CD4-positive, CD25-positive, alpha-beta regulatory T cell (primary cell): ENCODE results near the gene RANBP2. TPM values are rescaled to one million over a fixed set of nuclear protein-coding genes. Genes with fewer than 3 reads are reported as not detected.
A peak's percentile ranks its signal among the peaks of the same experiment; 100 is the strongest.

Experiments
- ATAC-seq, 2 donors: fragments of 150-1000 bp; cut with Tn5 transposase; one replicate each; pipeline ENCODE4 v1.10.0; 2021; ENCODE audit warnings: low read depth in 2 of 2, moderate number of reproducible peaks in 2 of 2, moderate library complexity in 1 of 2
- DNase-seq, 3 donors: peaks; one replicate each; pipeline versions ENCODE4 v3.0.0 to v3.0.0-alpha.2; 2012 to 2022; ENCODE audit warnings: mixed read lengths in 1 of 3
- H3K27ac ChIP-seq: one replicate; pipeline ENCODE4 v1.7.0; 2013; ENCODE audit warnings: mild to moderate bottlenecking, low read length; ENCODE audit not compliant: insufficient read depth, poor library complexity, severe bottlenecking
- H3K27me3 ChIP-seq: one replicate; pipeline ENCODE4 v1.7.0; 2013; ENCODE audit warnings: low read length; ENCODE audit not compliant: control insufficient read depth, insufficient read depth
- H3K36me3 ChIP-seq: one replicate; pipeline ENCODE4 v1.7.0; 2013; ENCODE audit warnings: mild to moderate bottlenecking, low read length, moderate library complexity; ENCODE audit not compliant: control insufficient read depth, insufficient read depth
- H3K4me1 ChIP-seq: 2 replicates; pipeline ENCODE4 v1.7.0; 2013; ENCODE audit warnings: mild to moderate bottlenecking, low read length; ENCODE audit not compliant: insufficient read depth, control insufficient read depth, poor library complexity, severe bottlenecking
- H3K4me3 ChIP-seq: one replicate; pipeline ENCODE4 v1.7.0; 2013; ENCODE audit warnings: low read depth, mild to moderate bottlenecking, low read length, moderate library complexity
- H3K9me3 ChIP-seq, 2 experiments: 1 replicate in 1 of 2; 2 replicates in 1 of 2; pipeline ENCODE4 v1.7.0; 2013; ENCODE audit warnings: low read length in 2 of 2, mild to moderate bottlenecking in 1 of 2, moderate library complexity in 1 of 2; ENCODE audit not compliant: control insufficient read depth in 2 of 2
- H3K27ac Mint-ChIP-seq, 3 donors: one replicate each; pipeline ENCODE4 v1.8.0; 2020 to 2022; ENCODE audit warnings: mild to moderate bottlenecking in 3 of 3, mixed read lengths in 3 of 3, moderate library complexity in 2 of 3
- H3K27me3 Mint-ChIP-seq: one replicate; pipeline ENCODE4 v1.8.0; 2022; ENCODE audit warnings: mild to moderate bottlenecking, mixed read lengths
- H3K36me3 Mint-ChIP-seq: one replicate; pipeline ENCODE4 v1.8.0; 2020; ENCODE audit warnings: mixed read lengths
- H3K4me1 Mint-ChIP-seq, 4 donors: one replicate each; pipeline ENCODE4 v1.8.0; 2020 to 2022; ENCODE audit warnings: mixed read lengths in 4 of 4, mild to moderate bottlenecking in 1 of 4
- H3K4me3 Mint-ChIP-seq, 4 donors: one replicate each; pipeline ENCODE4 v1.8.0; 2020 to 2022; ENCODE audit warnings: mild to moderate bottlenecking in 4 of 4, mixed read lengths in 4 of 4, moderate library complexity in 3 of 4
- H3K9me3 Mint-ChIP-seq, 7 donors: one replicate each; pipeline ENCODE4 v1.8.0; 2020 to 2022; ENCODE audit warnings: mixed read lengths in 7 of 7, mild to moderate bottlenecking in 3 of 7, moderate library complexity in 2 of 7
- polyA plus RNA-seq, 4 donors: library from polyadenylated mRNA; unstranded; fragments of 300-500 nt; fragmentation: Illumina TruSeq; gene quantifications; one replicate each; pipeline ENCODE4 v1.2.3, GENCODE V29; 2021
- total RNA-seq: library from RNA; stranded (reverse); gene quantifications from one replicate; pipeline ENCODE4 v1.2.3, GENCODE V29; 2022

Gene RANBP2
- total and polyA plus RNA-seq, 5 donors from 2014 or later: 10.8 to 155 (median 13.5) TPM

DNA sequence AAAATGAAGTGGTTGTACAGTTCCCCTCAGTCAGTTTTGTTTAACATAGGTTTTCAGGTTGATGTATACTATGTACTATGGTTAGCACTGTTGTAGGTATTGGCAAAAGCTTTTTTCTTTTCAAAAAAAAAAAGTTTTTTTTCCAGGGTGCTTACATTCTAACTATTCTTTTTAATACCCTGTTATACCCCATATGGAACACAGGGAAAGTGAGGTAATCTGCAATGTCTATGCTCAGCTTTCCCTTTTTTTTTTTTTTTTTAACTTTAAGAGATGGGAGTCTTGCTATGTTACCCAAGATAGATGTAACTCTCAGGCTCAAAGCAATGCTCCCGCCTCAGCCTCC lies 66.7 kb downstream of the RANBP2 start:
- Mint-ChIP-seq H3K27me3 (no peaks in the 10 kb centered on the region), H3K4me3 (peak overlapping the region; percentile 93 to 99 (median 97)), H3K4me1 (peaks cover 10 to 27% (median 15%) of the 10 kb centered on the region in 4 donors), H3K27ac (peak overlapping the region; percentile 88 to 99 (median 94)), H3K36me3 (peaks cover 23% of the 10 kb centered on the region), H3K9me3 (no peaks in the 10 kb centered on the region)
- ATAC-seq (no peak), DNase-seq (no peak)
- peaks cover 25% of the 10 kb centered on the region for H3K36me3 ChIP-seq
- H3K27ac ChIP-seq: peak overlapping the region; percentile 83
- H3K4me3 ChIP-seq: peak overlapping the region; percentile 68
- H3K27me3 ChIP-seq: no peaks in the 10 kb centered on the region
- H3K4me1 ChIP-seq: peaks cover 13% of the 10 kb centered on the region
- no peaks in the 10 kb centered on the region for H3K9me3 ChIP-seq

DNA sequence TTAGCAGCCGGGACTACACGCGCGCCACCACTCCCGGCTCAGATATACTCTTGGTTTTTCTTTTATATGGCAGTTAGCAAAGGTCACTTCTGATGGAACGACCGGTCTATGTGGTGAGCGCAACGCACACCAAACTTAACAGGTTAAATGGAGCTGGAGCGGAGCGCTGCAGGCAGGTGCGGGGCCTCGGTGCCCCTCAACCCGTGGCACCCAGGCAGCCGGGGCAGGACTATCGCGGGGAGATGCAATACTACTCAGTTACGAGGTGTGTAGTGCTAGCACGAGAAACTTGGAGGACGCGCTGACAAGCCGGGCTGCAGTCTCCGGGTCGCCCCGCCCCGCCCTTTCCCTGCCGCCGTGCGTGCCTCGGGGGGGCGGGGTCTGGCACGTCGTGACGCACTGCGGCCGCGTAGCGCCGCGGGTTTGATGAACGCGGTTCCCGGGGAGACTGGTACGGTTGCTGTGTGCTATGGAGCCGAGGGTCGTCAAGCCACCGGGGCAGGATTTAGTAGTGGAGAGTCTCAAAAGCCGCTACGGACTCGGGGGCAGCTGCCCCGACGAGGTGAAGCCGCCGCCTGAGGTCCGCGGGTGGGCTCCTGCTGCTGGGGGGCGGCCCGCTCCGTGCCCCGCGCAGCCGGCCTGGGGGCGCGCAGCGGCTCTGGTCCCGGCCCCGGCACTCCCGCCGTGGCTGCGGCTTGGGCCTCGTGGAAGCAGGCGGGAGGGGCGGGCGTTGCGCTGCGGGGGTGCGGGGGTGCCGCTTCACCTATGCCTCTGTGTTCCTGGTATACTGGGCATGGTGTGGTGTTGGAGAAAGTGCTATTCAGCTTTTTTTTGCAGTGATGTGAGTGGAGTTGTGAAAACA lies 67.3 kb downstream of the RANBP2 start, which contains the start of gene CCDC138:
TSS of gene CCDC138 (plus strand) at position 418 of the 862 bp plus-strand sequence. CDS start at position 470, 52 bp downstream.
- H3K4me1 Mint-ChIP-seq: peaks cover 10 to 27% (median 19%) of the 10 kb centered on the region in 4 donors
- Histone ChIP-seq H3K27me3 (no peaks in the 10 kb centered on the region), H3K27ac (peak within 1 kb of the TSS; percentile 83), H3K4me1 (peaks cover 13% of the 10 kb centered on the region), H3K9me3 (no peaks in the 10 kb centered on the region), H3K36me3 (peaks cover 19% of the 10 kb centered on the region), H3K4me3 (peak within 1 kb of the TSS; percentile 95)
- H3K4me3 Mint-ChIP-seq: peak within 1 kb of the TSS; percentile 93 to 99 (median 97)
- H3K27ac Mint-ChIP-seq: peak within 1 kb of the TSS; percentile 88 to 99 (median 94)
- H3K36me3 Mint-ChIP-seq: peaks cover 26% of the 10 kb centered on the region
- no peaks in the 10 kb centered on the region for H3K27me3 Mint-ChIP-seq
- H3K9me3 Mint-ChIP-seq: no peaks in the 10 kb centered on the region
- DNase-seq (peak; percentile 86 to 95 (median 90)), ATAC-seq (peak; percentile 98 to 99)

DNA sequence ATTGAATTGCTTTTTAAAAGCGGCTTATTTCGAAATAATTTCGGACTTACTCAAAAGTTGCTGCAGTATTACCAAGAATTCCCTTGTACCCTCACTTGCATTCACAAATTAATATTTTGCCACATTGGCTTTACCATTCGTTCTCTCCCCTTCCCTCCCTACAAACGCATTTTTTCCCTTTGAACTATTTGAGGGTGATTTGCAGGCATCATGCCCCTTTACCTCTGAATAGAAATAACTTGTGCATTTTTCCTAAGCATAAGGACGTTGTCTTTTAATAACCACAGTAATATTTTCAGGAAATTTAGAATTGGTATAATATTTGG lies 67.9 kb downstream of the RANBP2 start:
- Histone ChIP-seq H3K4me1 (peaks cover 13% of the 10 kb centered on the region), H3K4me3 (peak overlapping the region; percentile 95), H3K36me3 (peaks cover 15% of the 10 kb centered on the region), H3K27ac (peak overlapping the region; percentile 83), H3K9me3 (no peaks in the 10 kb centered on the region), H3K27me3 (no peaks in the 10 kb centered on the region)
- H3K9me3 Mint-ChIP-seq: no peaks in the 10 kb centered on the region
- peak overlapping the region in 2 of 3 donors; percentile 88 for H3K27ac Mint-ChIP-seq
- H3K36me3 Mint-ChIP-seq: peaks cover 28% of the 10 kb centered on the region
- no peak for ATAC-seq
- peak overlapping the region; percentile 83 to 93 (median 90) for H3K4me3 Mint-ChIP-seq
- no peaks in the 10 kb centered on the region for H3K27me3 Mint-ChIP-seq
- DNase-seq: no peak
- peaks cover 10 to 27% (median 21%) of the 10 kb centered on the region in 4 donors for H3K4me1 Mint-ChIP-seq

DNA sequence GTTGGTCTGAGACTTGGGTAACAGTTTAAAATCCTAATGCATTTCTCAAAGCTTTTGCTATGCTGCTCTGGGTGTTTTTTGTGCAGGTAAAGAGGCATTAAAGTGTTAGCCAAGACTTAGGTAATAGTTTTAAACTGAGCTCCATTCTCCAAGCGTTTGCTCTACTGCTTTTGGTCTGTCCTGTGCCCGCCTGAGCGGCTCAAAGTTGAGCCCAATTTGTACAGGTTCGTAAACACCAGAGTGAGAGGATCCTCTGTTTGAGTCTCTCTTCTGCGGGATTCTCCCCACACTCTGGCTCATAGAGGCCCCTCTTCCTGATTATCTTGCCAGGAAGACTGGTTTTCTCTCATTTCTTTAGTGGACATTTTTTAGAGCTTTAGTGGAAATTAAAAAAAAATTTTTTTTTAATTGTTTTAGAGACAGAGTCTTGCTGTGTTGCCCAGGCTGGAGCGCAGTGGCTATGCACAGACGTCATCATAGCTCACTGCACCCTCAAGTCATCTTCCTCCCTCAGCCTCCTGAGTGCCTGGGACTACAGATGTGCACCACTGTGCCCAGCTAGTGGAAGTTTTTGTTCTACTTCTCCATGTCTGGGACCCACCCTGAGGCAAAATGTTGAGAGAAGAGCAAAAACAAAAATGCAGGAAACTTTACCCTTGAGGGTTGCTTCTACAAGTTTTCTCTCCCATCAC lies 83.9 kb downstream of the RANBP2 start:
- Histone ChIP-seq H3K27ac (no peak overlapping the region), H3K4me3 (no peak overlapping the region), H3K4me1 (no peaks in the 10 kb centered on the region), H3K36me3 (peaks cover 31% of the 10 kb centered on the region), H3K27me3 (no peaks in the 10 kb centered on the region), H3K9me3 (no peaks in the 10 kb centered on the region)
- Mint-ChIP-seq H3K9me3 (no peaks in the 10 kb centered on the region), H3K4me1 (peaks cover 3 to 8% (median 5%) of the 10 kb centered on the region in 4 donors), H3K27ac (peak overlapping the region in 1 of 3 donors; percentile 32), H3K36me3 (peaks cover 35% of the 10 kb centered on the region), H3K4me3 (no peak overlapping the region), H3K27me3 (no peaks in the 10 kb centered on the region)
- ATAC-seq (no peak), DNase-seq (no peak)

DNA sequence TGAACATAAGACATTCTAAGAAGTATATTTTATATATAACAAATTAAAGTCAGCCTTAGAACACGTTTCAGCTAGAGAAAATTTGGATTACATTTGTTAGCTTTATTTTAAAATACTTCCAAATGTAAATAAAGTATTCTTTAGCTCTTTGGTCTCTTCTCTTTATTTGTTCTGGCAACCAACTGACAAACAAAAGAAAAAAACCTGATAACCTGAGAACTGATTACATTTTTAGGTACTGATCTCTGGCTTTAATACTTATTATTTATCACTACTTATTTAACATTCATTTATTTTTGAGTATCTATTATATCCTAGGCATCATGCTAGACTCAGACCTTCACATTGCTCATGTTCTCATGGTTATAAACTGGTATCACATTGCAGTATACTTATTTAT lies 85.8 kb downstream of the RANBP2 start:
- peaks cover 2 to 12% of the 10 kb centered on the region in 2 experiments for H3K9me3 ChIP-seq
- Mint-ChIP-seq H3K4me3 (no peak overlapping the region), H3K9me3 (peaks cover 0 to 11% (median 8%) of the 10 kb centered on the region in 7 donors), H3K36me3 (peaks cover 33% of the 10 kb centered on the region), H3K4me1 (peaks cover 0 to 8% (median 6%) of the 10 kb centered on the region in 4 donors), H3K27me3 (no peaks in the 10 kb centered on the region), H3K27ac (peak overlapping the region in 1 of 3 donors; percentile 66)
- no peak overlapping the region for H3K27ac ChIP-seq
- DNase-seq (no peak), ATAC-seq (no peak)
- no peak overlapping the region for H3K4me3 ChIP-seq
- peaks cover 25% of the 10 kb centered on the region for H3K36me3 ChIP-seq
- no peaks in the 10 kb centered on the region for H3K27me3 ChIP-seq
- H3K4me1 ChIP-seq: no peaks in the 10 kb centered on the region

DNA sequence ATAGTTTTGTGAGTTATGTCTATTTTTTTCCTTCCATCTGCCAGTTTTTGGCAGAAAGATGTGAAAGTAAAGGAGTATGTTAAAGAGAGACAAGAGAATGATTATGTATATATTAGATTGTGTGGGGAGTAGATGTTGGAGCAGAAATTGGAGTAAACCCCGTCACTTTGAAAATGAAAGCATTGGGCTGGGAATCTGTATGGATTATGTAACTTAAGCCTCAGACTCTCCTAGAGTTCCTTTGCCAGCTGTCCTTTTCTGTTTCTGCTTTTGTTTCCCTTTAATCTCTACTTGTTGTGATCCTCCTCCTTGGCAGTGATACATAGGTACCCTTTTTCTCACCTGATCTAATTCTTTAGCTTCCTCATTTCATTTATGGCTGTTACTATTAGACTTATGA lies 86.5 kb downstream of the RANBP2 start:
- no peaks in the 10 kb centered on the region for H3K27me3 ChIP-seq
- H3K9me3 ChIP-seq: peaks cover 2 to 17% of the 10 kb centered on the region in 2 experiments
- Mint-ChIP-seq H3K36me3 (peaks cover 40% of the 10 kb centered on the region), H3K4me1 (peaks cover 0 to 8% (median 6%) of the 10 kb centered on the region in 4 donors), H3K9me3 (peaks cover 3 to 18% (median 8%) of the 10 kb centered on the region in 7 donors), H3K4me3 (no peak overlapping the region), H3K27ac (no peak overlapping the region), H3K27me3 (no peaks in the 10 kb centered on the region)
- no peaks in the 10 kb centered on the region for H3K4me1 ChIP-seq
- no peak overlapping the region for H3K27ac ChIP-seq
- H3K4me3 ChIP-seq: no peak overlapping the region
- no peak for DNase-seq
- ATAC-seq: no peak
- peaks cover 25% of the 10 kb centered on the region for H3K36me3 ChIP-seq

DNA sequence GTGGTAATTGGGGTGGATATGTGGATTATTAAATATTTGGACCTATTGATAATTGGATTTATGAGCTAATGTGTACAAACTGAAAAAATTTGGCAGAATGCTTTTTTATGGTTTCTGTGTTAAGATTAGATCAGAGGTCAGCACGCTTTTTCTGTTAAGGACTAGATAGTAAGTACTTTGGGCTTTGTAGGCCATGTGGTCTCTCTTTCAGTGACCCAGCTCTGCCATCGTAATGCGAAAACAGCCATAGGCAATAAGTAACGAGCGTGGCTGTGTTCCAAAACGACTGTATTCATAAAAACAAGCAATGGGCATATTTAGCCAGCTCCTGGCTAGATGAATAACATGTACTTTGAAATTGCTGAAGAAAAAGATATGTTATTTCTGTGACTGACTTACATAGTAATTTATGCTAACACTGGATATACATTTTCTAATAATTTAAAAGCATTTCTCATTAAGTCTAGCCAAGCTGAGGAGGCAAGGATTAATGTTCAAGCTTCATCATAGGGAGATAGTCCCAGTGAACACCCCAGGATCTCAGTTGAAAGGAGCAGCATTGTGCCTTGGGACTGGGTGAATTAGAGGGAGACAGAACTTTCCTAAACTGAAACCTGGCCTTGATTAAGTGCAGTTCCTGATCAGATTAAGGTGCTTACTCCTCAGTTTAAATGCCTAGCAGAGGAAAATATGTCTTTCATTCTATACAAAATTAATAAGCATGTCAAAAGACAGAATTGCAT lies 87.3 kb downstream of the RANBP2 start:
- H3K4me3 ChIP-seq: no peak overlapping the region
- Mint-ChIP-seq H3K4me3 (no peak overlapping the region), H3K27me3 (no peaks in the 10 kb centered on the region), H3K9me3 (peaks cover 3 to 20% (median 9%) of the 10 kb centered on the region in 7 donors), H3K4me1 (peaks cover 0 to 8% (median 6%) of the 10 kb centered on the region in 4 donors), H3K27ac (no peak overlapping the region), H3K36me3 (peaks cover 44% of the 10 kb centered on the region)
- ATAC-seq (no peak), DNase-seq (no peak)
- H3K27me3 ChIP-seq: no peaks in the 10 kb centered on the region
- H3K4me1 ChIP-seq: no peaks in the 10 kb centered on the region
- peaks cover 25% of the 10 kb centered on the region for H3K36me3 ChIP-seq
- H3K27ac ChIP-seq: no peak overlapping the region
- peaks cover 2 to 17% of the 10 kb centered on the region in 2 experiments for H3K9me3 ChIP-seq
